GM23248 (cell line): ENCODE results near the gene RNF130. TPM values are rescaled to one million over a fixed set of nuclear protein-coding genes. Genes with fewer than 3 reads are reported as not detected.
"Not testable (repeated sequence)": the region's sequence is repeated elsewhere in the genome, so short reads cannot be mapped to it uniquely, and the experiment has no call there.

Experiments used
- DNase-seq: peaks from one replicate; pipeline ENCODE4 v3.0.0-alpha.2; 2015
- H2AFZ ChIP-seq: fragments of 200-600 bp; sonication (generic); 2 replicates; pipeline ENCODE4 v1.6.1; 2016; ENCODE audit warnings: antibody characterized with exemption
- H3F3A ChIP-seq: fragments of 200-600 bp; sonication (generic); 2 replicates; pipeline ENCODE4 v1.6.1; 2016; ENCODE audit warnings: mild to moderate bottlenecking, antibody characterized with exemption, mixed run types; ENCODE audit not compliant: insufficient read depth
- H3K27ac ChIP-seq: fragments of 200-600 bp; sonication (generic); 2 replicates; pipeline ENCODE4 v1.5.1; 2016; ENCODE audit warnings: mild to moderate bottlenecking
- H3K27me3 ChIP-seq: fragments of 200-600 bp; sonication (generic); replicated peaks from 2 replicates; pipeline ENCODE4 v1.6.1; 2016; ENCODE audit warnings: mild to moderate bottlenecking; ENCODE audit not compliant: insufficient read depth
- H3K36me3 ChIP-seq: fragments of 200-600 bp; sonication (generic); 2 replicates; pipeline ENCODE4 v1.6.1; 2016; ENCODE audit warnings: low read depth, mild to moderate bottlenecking
- H3K4me1 ChIP-seq: fragments of 200-600 bp; sonication (generic); 2 replicates; pipeline ENCODE4 v1.6.1; 2016; ENCODE audit warnings: mild to moderate bottlenecking; ENCODE audit not compliant: insufficient read depth
- H3K4me2 ChIP-seq: fragments of 200-600 bp; sonication (generic); one replicate; pipeline ENCODE4 v1.6.1; 2016; ENCODE audit warnings: mild to moderate bottlenecking; ENCODE audit not compliant: unreplicated experiment
- H3K4me3 ChIP-seq: fragments of 200-600 bp; sonication (generic); 2 replicates; pipeline ENCODE4 v1.5.1; 2016; ENCODE audit warnings: mild to moderate bottlenecking
- H3K79me2 ChIP-seq: fragments of 200-600 bp; sonication (generic); 2 replicates; pipeline ENCODE4 v1.6.1; 2016; ENCODE audit warnings: mild to moderate bottlenecking; ENCODE audit not compliant: insufficient read depth
- H3K9ac ChIP-seq: fragments of 200-600 bp; sonication (generic); 2 replicates; pipeline ENCODE4 v1.6.1; 2016; ENCODE audit warnings: mild to moderate bottlenecking
- H3K9me2 ChIP-seq: fragments of 200-600 bp; sonication (generic); 2 replicates; pipeline ENCODE4 v1.6.1; 2016; ENCODE audit warnings: mixed run types, mild to moderate bottlenecking, moderate library complexity; ENCODE audit not compliant: insufficient read depth
- H3K9me3 ChIP-seq: fragments of 200-600 bp; sonication (generic); one replicate; pipeline ENCODE4 v1.6.1; 2017; ENCODE audit warnings: low read depth
- H4K20me1 ChIP-seq: fragments of 200-600 bp; sonication (generic); 2 replicates; pipeline ENCODE4 v1.6.0; 2016; ENCODE audit not compliant: insufficient read depth
- EZH2 ChIP-seq: fragments of 200-600 bp; sonication (generic); IDR thresholded peaks from 2 replicates; pipeline ENCODE4 v1.6.1; 2018; ENCODE audit warnings: antibody characterized with exemption, mild to moderate bottlenecking; ENCODE audit not compliant: insufficient read depth, poor library complexity, severe bottlenecking
- EZH2phosphoT487 ChIP-seq: fragments of 200-600 bp; sonication (generic); IDR thresholded peaks from 2 replicates; pipeline ENCODE4 v1.6.1; 2018; ENCODE audit warnings: antibody characterized with exemption, moderate library complexity, mild to moderate bottlenecking, low read depth; ENCODE audit not compliant: insufficient read depth
- WGBS, 2 experiments: methylation state at CpG; one replicate each; pipeline ENCODE4 v1.1.6; 2015 to 2017; ENCODE audit warnings: low lambda C conversion rate in 2 of 2, low coverage in 1 of 2; ENCODE audit errors: missing lambda C conversion rate in 2 of 2; 5-methylcytosine and 5-hydroxymethylcytosine counted together
- in situ Hi-C: fragments of 300-500 bp; cut with MboI; formaldehyde crosslinking; loops from 2 replicates; pipeline ENCODE4 v1.15.0; 2020
- polyA plus RNA-seq: library from polyadenylated mRNA; unstranded; fragments of >200 nt; fragmentation: Nextera tagmentation; extraction: Ambion mirVana; gene quantifications from 2 replicates; pipeline ENCODE4 v1.2.1, GENCODE V29; 2016
- total RNA-seq: library from RNA; depleted of rRNA; stranded (reverse); fragments of >200 nt; shearing (Covaris generic); gene quantifications from 2 replicates; pipeline ENCODE4 v1.2.3, GENCODE V29; 2014

Gene RNF130
- total and polyA plus RNA-seq, 2 experiments from 2014 or later, result 27.3 to 49.8 TPM

DNA sequence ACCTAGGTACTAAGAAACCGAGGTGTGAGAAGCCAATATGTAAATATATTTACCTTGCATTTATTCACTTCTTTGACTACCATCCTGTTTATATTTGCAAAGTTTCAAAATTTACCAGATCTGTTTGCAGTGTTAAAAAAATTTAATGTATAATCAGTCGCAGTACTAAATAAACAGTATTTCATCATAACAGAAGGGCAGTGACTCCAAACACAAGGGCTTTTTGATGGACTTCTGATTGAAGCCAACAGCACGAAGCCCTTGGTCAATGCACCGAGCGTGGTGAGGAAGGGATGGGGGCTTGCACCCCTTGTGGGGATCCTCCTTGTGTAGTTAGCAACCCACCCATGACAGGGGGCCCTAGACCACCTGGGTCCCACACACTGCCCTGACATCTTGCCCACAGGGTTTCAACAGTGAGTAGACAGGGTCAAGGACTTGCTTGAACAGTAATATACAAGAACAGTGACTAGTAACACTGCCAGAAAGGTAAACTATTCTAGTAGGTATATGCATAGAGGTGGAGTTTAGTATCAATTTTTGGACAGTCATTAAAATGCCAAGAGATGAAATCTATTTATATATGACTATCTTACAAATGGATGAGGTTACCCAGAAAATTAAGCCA lies 111.2 kb downstream of the RNF130 start:
- no peaks in the 10 kb centered on the region for H3K4me1 ChIP-seq
- no peaks in the 10 kb centered on the region for H3K27me3 ChIP-seq
- no peak for TF ChIP-seq EZH2
- no peak for TF ChIP-seq EZH2phosphoT487
- H3K79me2 ChIP-seq, result no peaks in the 10 kb centered on the region
- DNase-seq, result no peak
- in situ Hi-C loops, result no loop called here
- no peaks in the 10 kb centered on the region for H3K9me3 ChIP-seq
- H3K36me3 ChIP-seq, result no peaks in the 10 kb centered on the region
- 91 to 95% methylated on average over 5 of the region's 5 CpGs for WGBS, 2 experiments
- no peak overlapping the region for H3K9ac ChIP-seq
- no peaks in the 10 kb centered on the region for H3K9me2 ChIP-seq
- H3F3A ChIP-seq, result no peaks in the 10 kb centered on the region
- H3K4me3 ChIP-seq, result no peak overlapping the region
- H2AFZ ChIP-seq, result no peak overlapping the region
- no peak overlapping the region for H3K27ac ChIP-seq
- no peaks in the 10 kb centered on the region for H4K20me1 ChIP-seq
- no peak overlapping the region for H3K4me2 ChIP-seq

DNA sequence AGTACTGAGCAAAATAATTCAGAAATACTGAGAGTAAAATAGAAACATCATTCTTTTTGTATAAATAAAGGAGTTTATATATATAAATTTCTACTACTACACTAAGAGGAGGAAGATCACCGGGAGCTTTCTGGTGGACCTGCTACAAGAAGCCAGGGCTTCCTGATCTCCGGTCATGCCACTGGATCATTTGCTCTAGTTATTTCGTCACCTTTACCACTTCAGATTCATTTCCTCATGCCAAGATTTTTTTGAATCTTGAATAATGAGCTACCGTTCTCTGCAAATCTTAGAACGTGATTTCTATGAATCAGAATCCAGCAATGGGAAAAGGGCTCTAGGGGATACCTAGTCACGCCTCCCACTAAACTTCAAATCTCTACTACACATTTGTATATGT lies 111.9 kb downstream of the RNF130 start:
- no peak overlapping the region for H3K27ac ChIP-seq
- H3K4me3 ChIP-seq, result no peak overlapping the region
- no peaks in the 10 kb centered on the region for H4K20me1 ChIP-seq
- peaks cover 1% of the 10 kb centered on the region; the same call in 1 of the 2 replicates for H3K4me1 ChIP-seq
- no peaks in the 10 kb centered on the region for H3K27me3 ChIP-seq
- in situ Hi-C loops, result no loop called here
- no peaks in the 10 kb centered on the region for H3K9me2 ChIP-seq
- H3F3A ChIP-seq, result no peaks in the 10 kb centered on the region
- H2AFZ ChIP-seq, result no peak overlapping the region
- H3K79me2 ChIP-seq, result no peaks in the 10 kb centered on the region
- no peak for TF ChIP-seq EZH2
- no peaks in the 10 kb centered on the region for H3K36me3 ChIP-seq
- H3K4me2 ChIP-seq, result no peak overlapping the region
- no peak overlapping the region for H3K9ac ChIP-seq
- DNase-seq, result no peak
- 95% methylated on average over 6 of the region's 6 CpGs for WGBS, 2 experiments
- H3K9me3 ChIP-seq, result no peaks in the 10 kb centered on the region

DNA sequence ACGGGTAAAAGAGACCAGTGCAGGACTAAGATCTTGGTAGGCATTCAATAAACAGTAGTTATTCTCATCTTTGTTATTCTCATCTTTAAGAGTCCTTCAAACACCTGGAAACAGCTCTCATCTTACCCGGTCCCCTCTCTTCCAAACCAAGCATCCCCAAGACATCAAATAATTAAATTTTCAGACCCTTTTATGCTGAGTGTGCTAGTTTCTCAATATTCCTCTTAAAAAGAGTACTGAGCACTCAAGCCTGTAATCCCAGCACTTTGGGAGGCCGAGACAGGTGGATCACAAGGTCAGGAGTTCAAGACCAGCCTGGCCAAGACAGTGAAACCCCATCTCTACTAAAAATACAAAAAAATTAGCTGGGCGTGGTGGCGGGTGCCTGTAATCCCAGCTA lies 112.4 kb downstream of the RNF130 start:
- H3K9me3 ChIP-seq, H3K9me2 ChIP-seq, H3K4me1 ChIP-seq, H3K9ac ChIP-seq, in situ Hi-C loops, H3K27me3 ChIP-seq, H2AFZ ChIP-seq, H3K4me3 ChIP-seq, H3K4me2 ChIP-seq, H3K79me2 ChIP-seq, H4K20me1 ChIP-seq, H3F3A ChIP-seq, H3K27ac ChIP-seq, H3K36me3 ChIP-seq, DNase-seq: not testable (repeated sequence)
- 89 to 93% methylated on average over 5 of the region's 5 CpGs for WGBS, 2 experiments

DNA sequence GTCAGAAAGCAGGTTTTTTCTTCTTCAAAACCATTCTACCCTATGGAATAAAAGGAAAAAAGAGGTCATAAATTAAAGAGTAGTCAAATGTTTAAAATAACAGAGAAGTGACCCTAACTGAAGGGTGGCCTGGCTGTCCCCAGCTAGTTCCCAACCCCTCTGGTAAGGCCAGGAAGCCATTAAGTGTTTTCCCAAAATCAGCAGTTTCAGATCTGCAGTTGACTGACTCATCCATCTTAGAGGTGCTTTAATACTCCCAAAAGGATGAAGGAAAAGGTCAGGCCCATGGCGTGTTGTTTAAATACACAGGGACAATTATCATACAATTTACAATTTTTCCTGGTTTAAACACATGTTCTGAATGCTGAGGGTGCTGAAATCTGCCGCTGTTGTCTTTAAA lies 115.9 kb downstream of the RNF130 start:
- Histone ChIP-seq H3K27ac (no peak overlapping the region), H4K20me1 (no peaks in the 10 kb centered on the region), H3K27me3 (no peaks in the 10 kb centered on the region), H3K79me2 (no peaks in the 10 kb centered on the region), H3K4me2 (no peak overlapping the region), H3K36me3 (no peaks in the 10 kb centered on the region), H3F3A (0 out of 2 replicates have a peak, but pooled peaks cover 8% of the 10 kb centered on the region), H3K9ac (no peak overlapping the region), H3K4me1 (peaks cover 10% of the 10 kb centered on the region; the same call in 1 of the 2 replicates), H3K9me3 (no peaks in the 10 kb centered on the region), H3K9me2 (no peaks in the 10 kb centered on the region), H2AFZ (no peak overlapping the region), H3K4me3 (no peak overlapping the region)
- DNase-seq, result no peak
- TF ChIP-seq EZH2 (no peak), EZH2phosphoT487 (no peak)
- in situ Hi-C loops, result no loop called here
- 82 to 83% methylated on average over 2 of the region's 2 CpGs for WGBS, 2 experiments

DNA sequence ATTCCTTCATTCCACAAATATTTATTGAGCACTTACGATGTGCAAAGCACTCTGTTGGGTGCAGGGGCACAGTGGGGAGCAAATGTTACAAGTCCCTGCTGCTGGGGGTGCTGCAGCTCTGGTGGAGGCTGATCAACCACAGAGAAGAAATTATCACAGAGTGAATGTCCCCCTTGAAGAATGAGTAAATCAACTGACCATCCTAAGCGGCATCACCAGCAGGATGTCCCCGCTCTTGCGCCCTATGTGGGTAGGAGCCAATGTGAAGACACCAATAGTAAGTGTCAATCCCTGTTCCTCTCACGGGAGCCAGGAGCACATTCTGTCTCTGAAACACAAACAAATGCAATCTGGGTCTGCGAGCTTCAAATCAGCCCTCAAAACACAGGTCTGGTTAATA lies 116.5 kb downstream of the RNF130 start:
- Histone ChIP-seq H3F3A (0 out of 2 replicates have a peak, but pooled peaks cover 8% of the 10 kb centered on the region), H3K27me3 (no peaks in the 10 kb centered on the region), H3K4me3 (no peak overlapping the region), H3K4me1 (peaks cover 10% of the 10 kb centered on the region; the same call in 1 of the 2 replicates), H4K20me1 (no peaks in the 10 kb centered on the region), H3K9me3 (no peaks in the 10 kb centered on the region), H3K9me2 (no peaks in the 10 kb centered on the region), H3K27ac (no peak overlapping the region), H3K36me3 (no peaks in the 10 kb centered on the region), H3K4me2 (no peak overlapping the region), H2AFZ (no peak overlapping the region), H3K79me2 (no peaks in the 10 kb centered on the region), H3K9ac (no peak overlapping the region)
- 92 to 93% methylated on average over 6 of the region's 6 CpGs for WGBS, 2 experiments
- in situ Hi-C loops, result no loop called here
- DNase-seq, result no peak
- TF ChIP-seq EZH2 (no peak), EZH2phosphoT487 (no peak)
